Stimulated activated CD4-positive, alpha-beta T cell treated with anti-CD3 and anti-CD28 coated beads, Interleukin-1b, Interleukin-23, amount 100 ng/mL, for 24 hours (primary cell): Measurements from ENCODE around the gene ANXA11.
"Not testable (repeated sequence)": the region's sequence is repeated elsewhere in the genome, so short reads cannot be mapped to it uniquely, and the experiment has no call there.

Source experiments
- DNase-seq, 4 experiments: peaks; one replicate each; pipeline ENCODE4 v3.0.0-alpha.2; 2020; ENCODE audit warnings: low read depth in 4 of 4, low spot score in 1 of 4

ANXA11 gene

GRCh38 chr10:80146918-80147317 is 58.4 kb downstream of the ANXA11 start:
- no peak for DNase-seq

GRCh38 chr10:80145406-80146308 is 59.7 kb downstream of the ANXA11 start:
- not testable (repeated sequence) for DNase-seq

- no peak for DNase-seq
Observed at GRCh38 chr10:80144696-80145131, 60.6 kb downstream of the ANXA11 start.

- DNase-seq = no peak
Observed at GRCh38 chr10:80144067-80144695, 61.2 kb downstream of the ANXA11 start.

- DNase-seq = no peak
Observed at GRCh38 chr10:80141696-80142460, 63.5 kb downstream of the ANXA11 start.

GRCh38 chr10:80140251-80140650 is 65.1 kb downstream of the ANXA11 start:
- no peak for DNase-seq

- DNase-seq = no peak
Observed at GRCh38 chr10:80139265-80139664, 66.1 kb downstream of the ANXA11 start.

GRCh38 chr10:80137920-80138319 is 67.4 kb downstream of the ANXA11 start:
- no peak for DNase-seq

- no peak for DNase-seq
Observed at GRCh38 chr10:80137031-80137862, 68.1 kb downstream of the ANXA11 start.

- no peak for DNase-seq
Observed at GRCh38 chr10:80136134-80136571, 69.2 kb downstream of the ANXA11 start.

- DNase-seq = not testable (repeated sequence)
Observed at GRCh38 chr10:80133687-80134086, 71.7 kb downstream of the ANXA11 start.

GRCh38 chr10:80133206-80133605 is 72.1 kb downstream of the ANXA11 start:
- DNase-seq = no peak

- DNase-seq = no peak
Observed at GRCh38 chr10:80132299-80133139, 72.8 kb downstream of the ANXA11 start, which contains the start of gene PLAC9. PLAC9 (plus strand) TSS chr10:80132730; CDS start chr10:80132763, 33 bp downstream.

GRCh38 chr10:80131499-80131901 is 73.8 kb downstream of the ANXA11 start:
- no peak for DNase-seq

- no peak for DNase-seq
Observed at GRCh38 chr10:80126876-80127275, 78.5 kb downstream of the ANXA11 start.

GRCh38 chr10:80122746-80123145 is 82.6 kb downstream of the ANXA11 start:
- DNase-seq = no peak

- DNase-seq = no peak
Observed at GRCh38 chr10:80122110-80122710, 83.1 kb downstream of the ANXA11 start.

GRCh38 chr10:80118669-80119068 is 86.7 kb downstream of the ANXA11 start:
- DNase-seq = no peak

- no peak for DNase-seq
Observed at GRCh38 chr10:80110986-80111385, 94.4 kb downstream of the ANXA11 start.
